Smooth muscle cell (in vitro differentiated cells): Measurements from ENCODE around the gene TMCC2. TPM values are rescaled to one million over a fixed set of nuclear protein-coding genes. Genes with fewer than 3 reads are reported as not detected.

Experiments used
- DNase-seq: peaks from one replicate; lab custom pipeline; 2025; ENCODE audit not compliant: unreplicated experiment; lab: John Stamatoyannopoulos, UW
- H2AFZ ChIP-seq: fragments of 200-600 bp; sonication (generic); 2 replicates; pipeline ENCODE4 v1.6.0; 2016; ENCODE audit warnings: antibody characterized with exemption, low read depth, mild to moderate bottlenecking
- H3F3A ChIP-seq: fragments of 200-600 bp; sonication (generic); 2 replicates; pipeline ENCODE4 v1.6.0; 2017; ENCODE audit warnings: antibody characterized with exemption, low read depth
- H3K27ac ChIP-seq: fragments of 200-600 bp; sonication (generic); 2 replicates; pipeline ENCODE4 v1.5.1; 2016; ENCODE audit warnings: low read depth, mild to moderate bottlenecking
- H3K27me3 ChIP-seq: fragments of 200-600 bp; sonication (generic); 2 replicates; pipeline ENCODE4 v1.6.1; 2016; ENCODE audit warnings: low read depth, mild to moderate bottlenecking
- H3K36me3 ChIP-seq: fragments of 200-600 bp; sonication (generic); 2 replicates; pipeline ENCODE4 v1.5.1; 2016; ENCODE audit warnings: low read depth
- H3K4me1 ChIP-seq: fragments of 200-600 bp; sonication (generic); 2 replicates; pipeline ENCODE4 v1.5.1; 2016; ENCODE audit warnings: low read depth
- H3K4me2 ChIP-seq: fragments of 200-600 bp; sonication (generic); 2 replicates; pipeline ENCODE4 v1.6.0; 2016; ENCODE audit warnings: mild to moderate bottlenecking
- H3K4me3 ChIP-seq: fragments of 200-600 bp; sonication (generic); 2 replicates; pipeline ENCODE4 v1.5.1; 2016; ENCODE audit warnings: mild to moderate bottlenecking
- H3K79me2 ChIP-seq: fragments of 200-600 bp; sonication (generic); 2 replicates; pipeline ENCODE4 v1.6.0; 2016; ENCODE audit warnings: low read depth, mild to moderate bottlenecking
- H3K9ac ChIP-seq: fragments of 200-600 bp; sonication (generic); 2 replicates; pipeline ENCODE4 v1.6.0; 2016; ENCODE audit warnings: low read depth
- H3K9me3 ChIP-seq: fragments of 200-600 bp; sonication (generic); replicated peaks from 2 replicates; pipeline ENCODE4 v1.5.1; 2016; ENCODE audit warnings: low read depth
- H4K20me1 ChIP-seq: fragments of 200-600 bp; sonication (generic); 2 replicates; pipeline ENCODE4 v1.6.0; 2016; ENCODE audit warnings: low read depth
- CTCF ChIP-seq: fragments of 200-600 bp; sonication (generic); IDR thresholded peaks from 2 replicates; pipeline ENCODE4 v1.5.1; 2017; ENCODE audit warnings: borderline replicate concordance, mild to moderate bottlenecking, antibody characterized with exemption; ENCODE audit not compliant: insufficient read depth, poor library complexity, severe bottlenecking
- WGBS: methylation state at CpG from one replicate; pipeline ENCODE4 v1.1.7; 2016; ENCODE audit warnings: low lambda C conversion rate; 5-methylcytosine and 5-hydroxymethylcytosine counted together
- polyA plus RNA-seq: library from polyadenylated mRNA; unstranded; fragments of >200 nt; fragmentation: Nextera tagmentation; extraction: Ambion mirVana; gene quantifications from 2 replicates; pipeline ENCODE4 v1.2.1, GENCODE V29; 2016
- total RNA-seq: library from RNA; depleted of rRNA; stranded (reverse); fragments of >200 nt; gene quantifications from 2 replicates; pipeline ENCODE4 v1.2.3, GENCODE V29; 2014

The TMCC2 gene
- total and polyA plus RNA-seq, 2 experiments from 2014 or later = 3.3 to 5.6 TPM

GRCh38 chr1:205217418-205217817 lies 10.3 kb upstream of the TMCC2 start:
- no peak for TF ChIP-seq CTCF

GRCh38 chr1:205220421-205220820 lies 7.3 kb upstream of the TMCC2 start:
- 78% methylated on average over 2 of the region's 2 CpGs for WGBS
- no peak for TF ChIP-seq CTCF
- DNase-seq = no peak

More at GRCh38 chr1:205217418-205217817, 10.3 kb upstream of the TMCC2 start:
- H3K4me3 ChIP-seq = no peak overlapping the region
- no peaks in the 10 kb centered on the region for H3K79me2 ChIP-seq
- H3K27ac ChIP-seq = no peak overlapping the region
- no peaks in the 10 kb centered on the region for H4K20me1 ChIP-seq
- H3K27me3 ChIP-seq = peaks cover 8% of the 10 kb centered on the region
- no peak overlapping the region for H3K4me2 ChIP-seq
- H3F3A ChIP-seq = no peaks in the 10 kb centered on the region
- no peak overlapping the region for H3K9ac ChIP-seq
- no peak for DNase-seq
- H2AFZ ChIP-seq = no peak overlapping the region
- no peaks in the 10 kb centered on the region for H3K9me3 ChIP-seq
- no peaks in the 10 kb centered on the region for H3K4me1 ChIP-seq
- no peaks in the 10 kb centered on the region for H3K36me3 ChIP-seq
- WGBS = 77% methylated on average over 3 of the region's 3 CpGs

GRCh38 chr1:205224736-205225135 lies 3.0 kb upstream of the TMCC2 start:
- H3F3A ChIP-seq = no peaks in the 10 kb centered on the region
- peaks cover 2% of the 10 kb centered on the region for H4K20me1 ChIP-seq
- no peaks in the 10 kb centered on the region for H3K36me3 ChIP-seq
- no peak overlapping the region for H2AFZ ChIP-seq
- no peak for TF ChIP-seq CTCF
- no peak overlapping the region for H3K4me2 ChIP-seq
- DNase-seq = no peak
- H3K27me3 ChIP-seq = peaks cover 8% of the 10 kb centered on the region
- H3K9ac ChIP-seq = no peak overlapping the region
- no peaks in the 10 kb centered on the region for H3K79me2 ChIP-seq
- H3K9me3 ChIP-seq = no peaks in the 10 kb centered on the region
- no peak overlapping the region for H3K4me3 ChIP-seq
- H3K4me1 ChIP-seq = peaks cover 14% of the 10 kb centered on the region
- no peak overlapping the region for H3K27ac ChIP-seq

More at GRCh38 chr1:205220421-205220820, 7.3 kb upstream of the TMCC2 start:
- H2AFZ ChIP-seq = no peak overlapping the region
- no peaks in the 10 kb centered on the region for H3K9me3 ChIP-seq
- H3F3A ChIP-seq = no peaks in the 10 kb centered on the region
- peaks cover 4% of the 10 kb centered on the region for H3K4me1 ChIP-seq
- H4K20me1 ChIP-seq = no peaks in the 10 kb centered on the region
- H3K79me2 ChIP-seq = no peaks in the 10 kb centered on the region
- no peak overlapping the region for H3K9ac ChIP-seq
- no peak overlapping the region for H3K4me2 ChIP-seq
- H3K4me3 ChIP-seq = no peak overlapping the region
- H3K27ac ChIP-seq = no peak overlapping the region
- no peaks in the 10 kb centered on the region for H3K36me3 ChIP-seq
- H3K27me3 ChIP-seq = peaks cover 2% of the 10 kb centered on the region
